Islet of Langerhans (tissue), 1 donor: ENCODE results near the gene WBP11.

ENCODE experiments used
- FAIRE-seq: peaks from one replicate; lab custom pipeline; 2011; peaks lifted over from hg19 to GRCh38; lab: Jason Lieb, UNC

Gene WBP11

DNA sequence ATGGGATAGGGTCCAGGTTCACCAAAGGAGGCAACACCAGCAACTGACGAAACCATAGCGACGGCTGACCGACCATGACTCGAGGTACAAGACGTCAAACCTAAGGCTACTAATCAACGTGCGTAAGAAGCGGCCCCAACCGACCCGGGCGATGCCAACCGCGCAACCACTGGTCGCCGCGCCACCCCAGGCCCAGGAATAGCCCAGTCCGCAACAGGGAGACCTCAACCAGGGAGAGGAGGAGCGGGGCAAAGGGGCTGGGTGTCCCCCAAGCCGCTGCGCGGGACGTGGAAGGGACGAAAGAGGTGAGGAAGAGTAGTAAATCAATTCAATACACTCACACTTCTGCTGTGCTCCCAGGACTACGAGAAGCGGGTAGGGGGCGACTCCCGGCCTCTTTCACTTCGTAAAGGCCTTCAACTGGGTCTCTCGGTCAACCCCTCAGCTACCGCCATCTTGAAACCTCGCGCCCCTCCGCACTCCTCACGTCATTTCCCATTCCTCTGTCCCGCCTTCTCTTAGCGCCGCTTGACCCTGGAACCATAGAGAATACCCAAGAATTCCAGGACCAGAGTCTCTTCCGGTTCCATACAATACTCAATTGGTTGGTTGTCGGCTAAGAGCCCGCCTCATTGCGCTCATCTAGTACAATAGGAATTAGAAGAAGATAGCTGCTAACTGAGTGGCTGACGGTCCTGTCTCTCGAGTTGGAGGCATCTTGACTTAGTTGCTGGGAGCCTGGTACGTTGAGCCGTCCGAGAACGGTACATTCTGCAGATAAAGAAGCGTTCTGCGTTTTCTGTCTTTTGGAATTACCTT, at the start of gene WBP11, which contains the start of gene C12orf60:
Gene WBP11, minus strand, starts transcription at position 468 of the 819 bp plus-strand sequence. CDS start 2,095 bp downstream, outside the sequence.
Gene C12orf60, plus strand, starts transcription at position 660 of the 819 bp plus-strand sequence. CDS start 19,266 bp downstream, outside the sequence.
- FAIRE-seq, result peak; percentile 100

DNA sequence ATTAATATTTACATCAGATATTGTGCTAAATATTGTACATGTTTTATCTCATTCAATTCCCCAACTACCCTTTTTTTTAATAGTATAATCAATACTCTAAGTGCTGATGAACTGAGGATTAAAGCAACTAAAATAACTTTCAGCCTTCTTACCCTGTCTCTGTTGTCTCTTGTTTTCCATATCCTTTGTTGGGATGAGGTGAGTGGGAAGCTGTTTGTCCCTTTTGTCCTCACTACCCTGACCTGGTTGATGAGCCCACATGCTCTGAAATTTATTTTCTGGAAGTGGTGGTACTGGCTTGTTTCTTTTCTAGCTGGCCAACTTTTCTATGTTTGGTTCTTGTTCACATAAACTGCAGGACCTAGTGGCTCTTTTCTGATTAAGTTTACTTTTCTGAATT, 49.6 kb upstream of the WBP11 start:
- no peak for FAIRE-seq

GRCh38 chr12:14850929-14851663, 47.8 kb upstream of the WBP11 start:
- FAIRE-seq, result no peak

DNA sequence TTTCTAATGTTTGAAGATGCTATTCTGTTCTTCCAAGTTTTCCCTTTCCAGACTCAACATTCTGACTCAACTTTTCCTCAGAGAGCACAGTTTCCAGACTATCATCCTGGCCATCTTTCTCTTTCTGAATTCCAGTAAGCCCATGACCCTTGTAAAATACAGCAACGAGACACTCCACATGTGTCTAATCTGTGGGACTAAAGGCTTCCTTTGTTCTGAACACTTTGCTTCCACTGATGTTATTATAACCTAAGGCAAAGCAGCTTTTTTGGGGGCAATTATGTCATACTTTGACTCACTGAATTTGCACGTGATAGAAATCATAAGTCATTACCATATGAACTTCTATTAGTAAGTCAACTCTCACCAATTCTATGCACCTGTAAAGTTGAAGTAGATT, 46.4 kb upstream of the WBP11 start:
- no peak for FAIRE-seq

DNA sequence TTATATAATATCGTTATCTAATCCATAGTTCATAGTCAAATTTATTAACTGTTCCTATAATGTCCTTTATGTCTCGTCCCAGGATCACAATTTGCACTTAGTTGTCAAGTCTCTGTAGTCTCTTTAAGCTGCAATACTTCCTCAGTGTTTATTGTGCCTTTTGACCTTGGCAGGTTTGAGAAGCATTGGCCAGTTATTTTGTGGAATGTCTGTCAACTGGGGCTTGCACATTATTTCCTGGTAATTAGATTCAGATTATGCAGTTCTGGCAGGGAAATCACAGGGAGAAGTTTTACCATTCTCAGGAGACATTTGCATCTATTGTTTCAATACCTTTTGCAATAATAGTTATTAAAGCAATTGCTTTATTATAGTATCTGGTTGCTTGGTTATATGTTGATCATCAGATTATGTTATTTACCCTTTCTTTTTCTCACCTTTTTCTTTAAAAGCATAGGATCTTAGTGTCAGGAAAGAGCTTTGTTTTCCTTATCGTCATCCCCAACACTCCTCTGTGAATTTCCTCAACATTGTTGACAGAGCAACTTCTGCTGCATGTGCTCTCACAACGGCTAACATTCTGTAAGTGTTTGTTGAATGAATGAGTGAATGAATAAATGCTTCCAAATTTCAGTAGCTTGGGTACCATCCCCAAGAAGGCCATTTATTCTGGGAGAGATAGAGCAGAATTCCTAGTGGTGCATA, 43.8 kb upstream of the WBP11 start:
- FAIRE-seq, result no peak

DNA sequence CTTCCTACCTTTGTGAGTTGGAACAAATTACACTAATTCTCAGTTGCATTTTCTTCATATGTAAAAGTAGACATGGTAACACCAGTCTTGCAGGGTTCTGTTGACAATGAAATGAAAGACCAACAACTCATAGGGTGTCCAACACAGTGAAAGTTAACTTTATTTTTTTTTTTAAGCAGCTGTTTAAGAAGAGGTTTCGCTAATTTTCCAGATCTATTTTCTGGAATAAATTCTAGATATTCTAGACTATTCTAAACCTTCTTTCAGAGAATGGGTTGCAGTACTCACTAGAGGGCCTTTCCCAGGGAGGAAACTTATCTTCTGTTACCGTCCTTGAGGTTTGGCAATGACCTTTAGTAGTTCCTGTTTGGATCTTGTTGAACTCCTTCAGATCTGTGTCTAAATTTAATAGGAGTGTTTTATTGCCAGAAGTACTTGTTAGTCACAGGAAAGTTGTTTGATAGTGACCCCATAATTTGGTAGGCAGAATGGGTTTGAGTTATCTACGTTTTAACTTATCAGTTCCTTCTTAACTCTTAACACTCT, 42.8 kb upstream of the WBP11 start:
- FAIRE-seq, result no peak

DNA sequence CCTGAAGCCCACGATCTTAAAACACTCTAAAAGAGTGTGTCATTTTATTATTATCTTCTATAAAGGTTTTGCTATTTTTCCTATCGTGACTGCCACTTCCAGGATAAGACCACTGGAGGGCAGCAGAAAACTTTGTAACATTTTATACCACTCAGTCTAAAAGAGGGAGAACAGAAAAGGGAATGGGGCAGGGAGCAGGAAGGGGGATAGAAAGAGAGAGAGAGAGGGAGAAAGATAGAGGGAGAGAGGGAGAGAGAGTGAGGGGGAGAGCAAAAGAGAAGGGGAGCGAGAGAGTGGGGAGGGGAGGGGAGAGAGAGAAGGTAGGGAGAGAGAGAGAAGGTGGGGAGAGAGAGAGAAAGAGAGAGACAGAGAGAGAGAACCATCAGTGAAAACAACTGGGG, 42.1 kb upstream of the WBP11 start:
- peak; percentile 92 for FAIRE-seq

- FAIRE-seq, result no peak
These were observed 41.1 kb upstream of the WBP11 start for GRCh38 chr12:14844401-14844800.

DNA sequence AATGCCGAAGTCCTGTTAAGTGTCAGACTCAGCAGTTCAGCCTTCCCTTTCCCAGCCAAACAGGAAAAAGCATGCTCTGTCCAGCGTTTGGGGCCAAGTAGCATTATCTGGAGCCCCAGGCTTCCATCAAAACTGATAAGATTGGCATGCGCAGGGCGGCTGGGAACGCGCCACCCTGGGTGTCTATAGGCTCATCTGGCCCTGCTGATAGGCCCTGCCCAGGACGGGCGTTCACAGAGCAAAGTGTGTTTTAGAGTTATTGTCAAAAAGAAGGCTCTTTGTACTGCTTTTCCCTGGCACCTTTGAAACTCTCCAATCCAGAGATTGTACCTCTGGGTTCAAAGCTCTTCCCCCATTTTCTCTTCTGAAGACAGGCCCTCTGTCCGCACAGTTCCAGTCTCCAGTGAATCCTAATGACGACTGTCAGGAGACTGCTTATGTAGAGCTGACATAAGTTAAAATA, 40.2 kb upstream of the WBP11 start, which contains the start of gene ART4:
Gene ART4, minus strand, starts transcription at position 102 of the 463 bp plus-strand sequence. CDS start 413 bp downstream, outside the sequence.
- no peak for FAIRE-seq

DNA sequence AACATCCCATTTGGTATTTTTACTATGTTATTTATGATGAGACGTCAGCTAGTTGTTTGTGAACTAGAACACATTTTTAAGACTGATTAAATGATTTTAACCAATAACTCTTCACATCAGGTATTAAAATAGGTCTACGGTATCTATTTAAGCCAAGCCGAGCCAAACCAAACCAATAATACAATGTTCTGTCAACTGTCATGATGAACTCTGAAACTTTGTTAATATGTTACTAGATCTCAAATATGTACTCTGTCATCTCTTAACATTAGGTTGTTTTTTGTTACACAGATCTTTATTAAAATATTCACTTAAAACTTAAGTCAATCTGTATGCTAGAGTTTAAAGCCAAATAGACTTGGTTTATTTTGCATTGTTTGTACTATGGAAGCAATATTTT, 39.0 kb upstream of the WBP11 start:
- FAIRE-seq, result peak; percentile 95

GRCh38 chr12:14841761-14842160, 38.5 kb upstream of the WBP11 start:
- peak; percentile 76 for FAIRE-seq

- no peak for FAIRE-seq
These were observed 37.3 kb upstream of the WBP11 start for GRCh38 chr12:14840616-14841015.

DNA sequence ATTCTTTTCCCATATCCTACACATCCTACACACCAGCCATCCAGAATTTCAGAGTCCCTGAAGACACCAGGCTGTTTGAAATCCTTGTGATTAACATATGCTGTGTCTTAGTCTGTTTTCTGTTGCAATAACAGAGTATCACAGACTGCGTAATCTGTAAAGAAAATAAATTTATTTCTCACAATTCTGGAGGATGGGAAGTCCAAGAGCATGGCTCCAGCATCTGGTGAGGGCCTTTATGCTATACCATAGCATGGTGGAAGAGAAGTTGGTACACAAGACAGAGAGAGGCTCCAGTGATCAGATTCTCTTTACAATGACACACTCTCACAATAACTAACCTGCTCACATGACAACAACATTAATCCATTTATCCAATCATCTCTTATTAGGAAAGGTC, 36.0 kb upstream of the WBP11 start:
- no peak for FAIRE-seq

GRCh38 chr12:14836336-14837210, 33.3 kb upstream of the WBP11 start:
- FAIRE-seq, result no peak

DNA sequence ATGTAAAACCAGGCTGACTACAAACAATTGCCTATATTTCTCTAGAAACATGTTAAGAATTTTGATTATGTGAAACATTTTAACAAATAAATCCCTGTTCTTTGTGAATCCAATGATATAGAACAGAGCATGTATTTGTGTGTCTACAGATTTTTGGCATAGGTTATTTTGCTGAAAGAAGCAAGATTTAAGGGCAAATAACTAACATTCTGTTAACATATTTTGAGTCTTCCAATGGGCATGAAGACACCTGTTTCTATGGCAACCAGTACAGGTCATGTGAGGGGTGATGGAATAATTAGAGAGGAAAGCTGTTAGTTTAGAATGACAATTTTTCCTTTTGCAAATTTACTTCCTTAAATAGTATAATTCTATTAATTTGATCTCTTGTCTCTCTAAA, 31.2 kb upstream of the WBP11 start:
- peak; percentile 92 for FAIRE-seq

DNA sequence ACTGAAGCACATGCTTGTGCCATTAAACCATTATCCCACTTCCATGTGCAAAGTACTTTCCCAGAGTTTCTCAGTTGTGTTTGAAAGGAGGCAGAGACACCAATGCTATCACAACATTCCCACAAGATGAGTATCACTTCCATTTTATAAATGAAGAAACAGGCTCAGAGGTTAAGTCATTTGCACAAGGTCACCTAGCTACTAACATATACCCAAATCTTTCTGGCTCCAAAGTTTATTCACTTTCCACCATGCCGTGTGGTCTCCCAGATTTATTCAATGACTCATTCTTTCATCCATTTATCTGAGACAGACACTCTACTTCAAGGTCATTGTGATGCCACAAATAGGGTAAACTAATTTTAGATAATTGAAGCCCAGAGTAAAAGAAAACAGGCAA, 30.7 kb upstream of the WBP11 start:
- no peak for FAIRE-seq

- peak; percentile 77 for FAIRE-seq
These were observed 30.1 kb upstream of the WBP11 start for GRCh38 chr12:14833336-14833735.

GRCh38 chr12:14828892-14829291, 25.6 kb upstream of the WBP11 start:
- no peak for FAIRE-seq

DNA sequence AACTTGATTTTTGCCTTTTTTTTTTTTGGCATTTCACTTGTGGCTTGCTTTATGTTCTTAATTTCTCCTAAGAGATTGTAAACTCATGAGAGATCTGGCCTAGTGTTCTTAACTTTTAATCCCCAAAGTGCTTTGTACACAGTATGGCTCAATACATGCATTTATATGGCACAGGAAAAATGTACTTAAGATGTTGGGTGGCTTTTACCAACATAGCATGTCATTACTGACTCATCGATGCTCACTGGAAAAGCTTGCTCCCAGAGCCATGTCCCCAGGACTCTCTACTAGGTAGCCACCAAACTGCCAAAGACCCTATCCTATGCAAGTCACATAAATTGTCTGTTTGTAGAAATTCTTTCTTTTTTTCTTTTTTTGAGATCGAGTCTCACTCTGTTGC, 23.8 kb upstream of the WBP11 start:
- FAIRE-seq, result no peak

GRCh38 chr12:14826491-14826890, 23.2 kb upstream of the WBP11 start:
- no peak for FAIRE-seq

GRCh38 chr12:14825256-14825655, 22.0 kb upstream of the WBP11 start:
- FAIRE-seq, result no peak
